ENCODE measurements around the gene NFKBIB.
"Not testable (repeated sequence)": the region's sequence is repeated elsewhere in the genome, so short reads cannot be mapped to it uniquely, and the experiment has no call there.

NFKBIB gene, protein sequence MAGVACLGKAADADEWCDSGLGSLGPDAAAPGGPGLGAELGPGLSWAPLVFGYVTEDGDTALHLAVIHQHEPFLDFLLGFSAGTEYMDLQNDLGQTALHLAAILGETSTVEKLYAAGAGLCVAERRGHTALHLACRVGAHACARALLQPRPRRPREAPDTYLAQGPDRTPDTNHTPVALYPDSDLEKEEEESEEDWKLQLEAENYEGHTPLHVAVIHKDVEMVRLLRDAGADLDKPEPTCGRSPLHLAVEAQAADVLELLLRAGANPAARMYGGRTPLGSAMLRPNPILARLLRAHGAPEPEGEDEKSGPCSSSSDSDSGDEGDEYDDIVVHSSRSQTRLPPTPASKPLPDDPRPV

DNA sequence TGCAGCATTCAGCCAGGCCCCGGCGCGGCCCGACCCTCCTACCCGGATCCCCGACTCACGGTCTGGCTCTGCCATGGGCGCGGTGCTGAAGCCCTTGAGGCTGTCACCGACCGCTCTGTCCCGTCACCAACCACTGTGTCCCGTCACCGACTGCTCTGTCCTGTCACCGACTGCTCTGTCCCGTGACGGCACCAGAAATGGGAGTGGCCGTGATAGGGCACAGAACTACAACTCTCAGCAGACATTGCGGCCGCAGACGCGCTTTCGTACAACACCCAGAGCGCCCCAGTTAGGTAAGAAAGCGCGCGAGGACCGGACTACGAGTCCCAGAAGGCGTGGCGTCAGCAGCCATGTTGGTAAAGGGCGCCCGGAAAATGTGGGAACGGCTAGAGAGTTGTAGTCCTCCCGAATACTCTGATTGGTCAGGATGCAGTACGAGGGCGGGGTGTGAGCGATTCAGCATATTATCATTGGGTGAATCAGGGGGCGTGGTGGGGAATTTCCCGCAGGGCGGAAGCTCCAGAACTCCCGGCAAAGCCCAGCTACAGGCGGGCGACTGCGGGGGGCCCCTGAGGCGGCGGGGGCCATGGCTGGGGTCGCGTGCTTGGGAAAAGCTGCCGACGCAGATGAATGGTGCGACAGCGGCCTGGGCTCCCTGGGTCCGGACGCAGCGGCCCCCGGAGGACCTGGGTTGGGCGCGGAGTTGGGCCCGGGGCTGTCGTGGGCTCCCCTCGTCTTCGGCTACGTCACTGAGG is at the start of gene NFKBIB, which contains the start of gene SIRT2:
Gene NFKBIB (plus strand): TSS at position 523 of the 755 bp plus-strand sequence. CDS start 64 bp downstream, at position 587.
Gene SIRT2 (minus strand): TSS at position 172 of the 755 bp plus-strand sequence. CDS start 97 bp downstream, at position 75.
- DNase-seq, result peak; percentile 99

DNA sequence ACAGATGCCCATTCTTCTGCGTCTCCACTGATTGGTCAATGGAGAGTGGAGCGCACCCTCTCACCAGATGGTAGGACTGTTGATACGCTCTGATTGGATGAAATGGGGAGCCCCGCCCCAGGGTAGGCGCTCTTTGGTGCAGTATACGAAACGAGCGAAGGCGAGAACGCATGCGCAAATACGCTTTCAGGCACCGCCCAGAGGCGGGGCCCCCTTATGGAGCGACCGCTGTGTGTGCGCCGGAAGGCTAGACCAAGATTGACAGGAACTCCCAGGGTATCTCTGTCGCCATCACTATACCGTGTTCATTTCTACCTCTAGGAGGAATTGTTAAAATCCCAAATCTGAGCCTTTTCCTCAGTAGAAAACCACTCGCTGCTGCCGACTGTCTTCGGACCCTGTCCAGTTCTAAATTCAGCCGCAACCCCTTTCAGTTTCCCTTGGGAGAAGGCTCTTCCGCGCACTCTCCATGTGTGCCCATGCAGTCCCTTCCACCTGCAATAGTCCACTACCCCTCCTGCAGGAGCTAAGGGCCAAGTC is 49.3 kb upstream of the NFKBIB start:
- DNase-seq, result peak; percentile 100

DNA sequence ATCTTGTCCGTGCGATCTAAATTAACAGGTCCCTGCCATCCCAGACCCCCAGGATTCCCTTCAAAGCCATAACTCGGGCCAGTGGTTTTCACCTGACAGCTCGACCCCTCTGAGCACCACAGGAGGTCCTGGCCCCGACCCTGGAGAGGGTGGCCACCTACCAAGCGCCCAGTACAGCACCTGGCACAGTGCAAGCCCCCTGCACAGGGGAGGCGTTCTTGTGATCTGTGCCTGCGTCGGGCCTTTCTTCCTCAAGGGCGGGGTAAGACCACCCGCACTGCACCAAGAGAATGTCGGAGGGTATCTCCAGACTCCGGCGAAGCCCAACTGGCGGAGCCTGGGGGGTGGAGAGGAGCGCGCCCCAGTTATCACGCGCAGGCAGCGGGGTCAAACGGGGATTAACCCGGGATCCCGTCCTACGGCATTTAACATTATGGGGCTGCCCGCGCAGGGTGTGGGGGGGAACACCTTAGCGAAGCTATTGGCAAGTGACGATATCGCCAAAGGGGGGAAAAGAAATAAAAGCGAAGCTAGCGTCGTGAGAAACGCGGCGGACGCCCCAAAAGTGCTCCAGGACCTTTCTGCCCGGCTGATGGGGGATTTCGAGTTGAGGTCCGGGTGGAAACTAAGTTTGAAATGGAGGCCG is 48.7 kb upstream of the NFKBIB start:
- DNase-seq, result no peak

DNA sequence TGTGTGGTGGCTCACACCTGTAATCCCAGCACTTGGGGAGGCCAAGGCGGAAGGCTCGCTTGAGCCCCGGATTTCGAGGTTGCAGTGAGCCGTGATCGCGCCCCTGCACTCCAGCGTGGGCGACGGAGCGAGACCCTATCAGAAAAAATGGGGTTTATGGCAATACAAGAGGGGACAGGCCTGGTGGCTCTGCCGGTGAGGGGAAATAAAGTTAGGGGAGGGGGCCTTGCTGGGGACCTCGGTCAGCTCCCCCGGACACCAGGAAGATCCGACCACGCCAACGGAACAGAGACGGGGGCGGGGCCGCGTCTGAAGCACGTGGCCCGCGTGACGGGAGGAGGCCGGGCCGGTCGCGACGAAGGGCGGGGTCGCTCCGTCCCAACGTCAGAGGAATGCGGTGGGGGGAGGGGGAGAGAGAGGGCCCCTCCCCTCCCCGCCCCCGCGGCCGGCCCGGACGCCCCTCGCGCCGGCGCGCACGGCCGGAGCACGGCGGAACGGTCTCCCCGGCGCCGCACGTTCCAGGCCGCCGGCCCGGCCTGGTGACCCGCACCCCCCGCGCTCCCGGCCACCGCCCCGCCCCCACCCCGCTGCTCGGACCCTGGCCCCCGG is 48.0 kb upstream of the NFKBIB start:
- peak; percentile 82 for DNase-seq

DNA sequence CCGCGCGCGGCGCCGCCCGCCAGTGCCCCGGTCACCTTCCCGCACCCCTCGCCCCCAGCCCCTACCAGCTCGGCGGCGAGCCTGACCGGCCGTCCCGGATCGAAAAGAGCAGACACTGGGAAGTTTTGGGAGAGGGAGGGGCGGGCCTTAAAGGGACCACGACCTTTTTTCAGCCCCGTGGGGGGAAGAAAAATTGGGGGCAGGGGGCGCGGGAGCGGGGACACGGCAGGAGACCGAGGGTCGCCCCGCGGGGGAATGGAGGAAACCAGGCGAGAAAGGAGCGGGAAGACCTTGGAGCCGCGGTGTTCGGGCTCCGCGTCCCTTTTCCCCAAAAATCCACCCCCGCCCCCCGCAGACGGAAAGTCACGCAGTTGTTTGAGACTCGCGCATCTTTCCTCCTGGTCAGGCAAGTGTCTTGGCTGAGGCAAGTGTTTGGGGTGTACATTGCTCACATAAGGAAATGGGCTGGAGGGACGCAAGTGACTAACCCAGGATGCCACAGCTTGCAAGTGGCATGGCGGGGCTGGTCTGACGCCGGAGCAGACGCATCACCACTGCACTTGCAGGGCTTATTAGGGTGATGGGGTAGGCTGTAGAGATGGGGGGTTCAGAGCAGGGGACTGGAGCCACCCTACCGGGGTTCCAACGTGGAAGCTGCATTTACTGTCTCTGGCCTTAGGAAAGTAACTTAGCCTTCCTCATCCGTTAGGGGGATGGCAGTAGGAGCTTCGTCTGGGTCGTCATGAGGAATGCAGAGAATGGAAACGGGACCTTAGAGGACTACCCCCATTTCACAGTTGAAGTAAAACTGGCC is 47.3 kb upstream of the NFKBIB start:
- no peak for DNase-seq

DNA sequence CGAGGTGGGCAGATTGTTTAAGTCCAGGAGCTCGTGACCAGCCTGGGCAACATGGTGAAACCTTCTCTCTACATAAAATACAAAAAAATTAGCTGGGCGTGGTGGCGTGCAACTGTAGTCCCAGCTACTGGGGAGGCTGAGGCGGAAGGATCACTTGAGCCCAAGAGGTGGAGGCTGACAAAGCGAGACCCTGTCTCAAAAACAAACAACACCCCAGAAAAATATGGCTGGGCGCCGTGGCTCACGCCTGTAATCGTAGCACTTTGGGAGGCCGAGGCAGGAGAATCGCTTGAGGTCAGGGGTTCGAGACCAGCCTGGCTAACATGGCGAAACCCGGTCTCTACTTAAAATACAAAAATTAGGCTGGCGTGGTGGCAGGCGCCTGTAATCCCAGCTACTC is 46.6 kb upstream of the NFKBIB start:
- no peak for DNase-seq

DNA sequence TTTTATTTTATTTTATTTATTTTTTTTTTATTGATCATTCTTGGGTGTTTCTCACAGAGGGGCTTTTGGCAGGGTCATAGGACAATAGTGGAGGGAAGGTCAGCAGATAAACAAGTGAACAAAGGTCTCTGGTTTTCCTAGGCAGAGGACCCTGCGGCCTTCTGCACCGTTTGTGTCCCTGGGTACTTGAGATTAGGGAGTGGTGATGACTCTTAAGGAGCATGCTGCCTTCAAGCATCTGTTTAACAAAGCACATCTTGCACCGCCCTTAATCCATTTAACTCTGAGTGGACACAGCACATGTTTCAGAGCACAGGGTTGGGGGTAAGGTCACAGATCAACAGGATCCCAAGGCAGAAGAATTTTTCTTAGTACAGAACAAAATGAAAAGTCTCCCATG is 44.8 kb upstream of the NFKBIB start:
- DNase-seq, result not testable (repeated sequence)

DNA sequence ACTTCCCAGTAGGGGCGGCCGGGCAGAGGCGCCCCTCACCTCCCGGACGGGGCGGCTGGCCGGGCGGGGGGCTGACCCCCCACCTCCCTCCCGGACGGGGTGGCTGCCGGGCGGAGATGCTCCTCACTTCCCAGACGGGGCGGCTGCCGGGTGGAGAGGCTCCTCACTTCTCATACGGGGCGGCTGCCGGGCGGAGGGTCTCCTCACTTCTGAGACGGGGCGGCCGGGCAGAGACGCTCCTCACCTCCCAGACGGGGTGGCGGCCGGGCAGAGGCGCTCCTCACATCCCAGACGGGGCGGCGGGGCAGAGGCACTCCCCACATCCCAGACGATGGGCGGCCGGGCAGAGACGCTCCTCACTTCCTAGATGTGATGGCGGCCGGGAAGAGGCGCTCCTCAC is 44.0 kb upstream of the NFKBIB start:
- not testable (repeated sequence) for DNase-seq

DNA sequence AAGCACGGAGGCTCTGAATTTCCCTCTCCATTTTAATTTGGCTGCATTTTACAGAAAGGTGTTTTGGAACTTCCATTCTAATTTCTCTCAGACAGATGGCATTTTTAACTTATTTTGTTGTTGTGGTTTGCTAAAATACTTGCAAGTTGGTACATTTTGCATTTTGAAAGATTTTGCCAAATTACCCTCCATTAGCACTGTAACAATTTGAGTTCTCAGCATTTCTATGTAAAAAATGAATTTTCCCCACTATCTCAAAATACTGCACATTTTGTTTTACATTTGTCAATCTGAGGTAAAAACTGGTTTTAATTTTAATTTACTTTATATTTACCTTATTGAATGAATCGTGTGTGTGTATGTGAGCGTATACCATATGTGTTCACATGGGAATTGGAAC is 43.0 kb upstream of the NFKBIB start:
- no peak for DNase-seq

DNA sequence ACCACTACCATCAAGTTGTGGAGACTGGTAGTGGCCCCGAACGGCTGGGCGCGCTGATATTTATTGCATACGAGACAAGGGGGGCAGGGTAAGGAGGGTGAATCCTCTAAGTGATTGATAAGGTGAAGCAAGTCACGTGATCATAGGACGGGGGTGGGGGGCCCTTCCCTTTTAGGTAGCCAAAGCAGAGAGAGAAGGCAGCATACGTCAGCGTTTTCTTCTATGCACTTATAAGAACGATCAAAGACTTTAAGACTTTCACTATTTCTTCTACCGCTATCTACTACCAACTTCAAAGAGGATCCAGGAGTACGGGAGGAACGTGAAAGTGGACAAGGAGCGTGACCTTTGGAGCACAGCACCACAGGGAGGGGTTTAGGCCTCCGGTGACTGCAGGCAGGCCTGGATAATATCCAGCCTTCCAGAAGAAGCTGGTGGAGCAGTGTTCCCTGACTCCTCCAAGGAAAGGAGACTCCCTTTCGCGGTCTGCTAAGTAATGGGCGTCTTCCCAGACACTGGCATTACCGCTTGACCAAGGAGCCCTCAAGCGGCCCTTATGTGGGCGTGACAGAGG is 40.1 kb upstream of the NFKBIB start:
- DNase-seq, result not testable (repeated sequence)

DNA sequence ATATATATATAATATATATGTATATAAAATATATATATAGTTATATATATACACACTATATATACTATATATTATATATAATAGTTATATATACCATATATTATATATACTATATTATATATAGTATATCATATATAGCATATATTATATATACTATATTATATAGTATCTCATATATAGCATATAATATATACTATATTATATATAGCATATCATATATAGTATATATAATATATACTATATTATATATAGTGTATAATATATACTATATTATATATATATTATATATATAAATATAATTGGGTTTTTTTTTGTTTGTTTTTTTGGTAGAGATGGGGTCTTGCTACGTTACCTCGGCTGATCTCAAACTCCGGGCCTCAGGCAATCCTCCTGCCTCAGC is 38.4 kb upstream of the NFKBIB start:
- no peak for DNase-seq

DNA sequence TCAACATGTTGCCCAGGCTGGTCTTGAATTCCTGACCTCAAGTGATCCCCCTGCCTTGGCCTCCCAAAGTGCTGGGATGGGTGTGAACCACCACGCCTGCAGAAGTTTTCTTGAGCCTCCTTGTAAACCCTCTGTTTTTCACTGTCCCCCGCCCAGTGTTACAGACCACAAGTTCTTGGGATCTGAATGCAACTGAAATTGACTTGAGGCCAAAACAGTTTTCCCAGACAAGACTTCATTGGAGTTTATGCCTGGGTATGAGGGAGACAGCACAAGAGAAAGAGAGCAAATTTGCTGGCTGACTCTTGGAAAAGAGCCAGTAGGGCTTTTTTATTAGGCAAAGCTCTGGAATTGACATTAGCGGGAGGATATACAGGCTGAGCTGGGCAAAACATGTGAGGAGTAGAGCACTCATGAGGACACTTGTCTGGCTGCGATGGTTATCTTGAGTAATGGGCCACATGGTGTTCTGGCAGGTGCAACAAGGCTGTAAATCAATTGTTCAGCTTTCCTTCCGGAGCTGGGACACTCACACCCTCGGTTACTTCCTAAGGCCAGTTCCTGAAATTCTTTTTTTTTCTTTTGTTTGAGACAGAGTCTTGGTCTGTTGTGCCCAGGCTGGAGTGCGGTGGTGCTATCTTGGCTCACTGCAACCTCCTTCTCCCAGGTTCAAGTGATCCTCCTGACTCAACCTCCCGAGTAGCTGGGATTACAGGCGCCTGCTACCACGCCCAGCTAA is 37.3 kb upstream of the NFKBIB start:
- DNase-seq, result no peak

DNA sequence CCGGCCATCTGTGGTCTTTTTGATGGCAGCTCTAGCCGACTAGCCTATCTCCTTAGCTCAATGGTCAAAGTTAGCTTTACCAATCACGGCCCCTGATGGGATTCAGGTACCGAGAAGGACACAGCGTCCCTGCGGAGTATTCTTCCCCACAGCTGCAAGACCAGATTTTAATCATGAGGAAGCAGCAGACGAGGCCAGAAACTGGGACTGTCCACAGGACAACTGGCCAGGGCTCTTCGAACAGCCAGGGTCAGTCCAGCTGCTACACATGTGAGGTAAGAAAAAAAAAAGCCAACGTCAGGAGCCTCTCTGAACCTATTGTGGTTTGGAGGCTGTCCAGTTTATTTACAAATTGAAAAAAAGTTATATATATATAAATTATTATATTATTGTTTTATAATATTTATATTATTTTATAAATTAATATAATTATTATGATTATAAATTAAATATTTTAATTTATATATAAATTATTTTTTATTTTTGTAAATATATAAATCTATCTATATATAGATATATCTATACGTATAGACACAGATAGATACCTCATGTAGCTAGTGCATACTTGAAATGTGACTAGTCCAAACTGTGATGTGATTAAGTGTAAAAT is 32.5 kb upstream of the NFKBIB start:
- no peak for DNase-seq

DNA sequence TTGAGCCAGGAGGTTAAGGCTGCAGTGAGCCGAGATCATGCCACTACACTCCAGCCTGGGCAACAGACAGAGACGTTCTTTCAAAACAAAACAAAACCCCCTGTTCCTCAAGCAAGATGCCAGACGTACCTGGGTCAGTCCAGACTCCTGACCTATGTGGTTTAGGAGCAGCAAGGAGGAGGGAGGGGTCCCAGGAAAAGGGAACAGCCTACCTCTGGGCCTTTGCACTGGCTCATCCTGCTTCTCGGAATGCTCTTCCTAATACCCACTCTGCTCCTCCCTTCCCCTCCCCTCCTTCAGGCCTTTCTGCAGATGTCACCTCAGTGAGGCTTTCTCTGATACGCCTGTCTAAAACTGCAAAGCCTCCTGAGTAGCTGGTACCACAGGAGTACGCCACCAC is 31.2 kb upstream of the NFKBIB start:
- DNase-seq, result no peak

DNA sequence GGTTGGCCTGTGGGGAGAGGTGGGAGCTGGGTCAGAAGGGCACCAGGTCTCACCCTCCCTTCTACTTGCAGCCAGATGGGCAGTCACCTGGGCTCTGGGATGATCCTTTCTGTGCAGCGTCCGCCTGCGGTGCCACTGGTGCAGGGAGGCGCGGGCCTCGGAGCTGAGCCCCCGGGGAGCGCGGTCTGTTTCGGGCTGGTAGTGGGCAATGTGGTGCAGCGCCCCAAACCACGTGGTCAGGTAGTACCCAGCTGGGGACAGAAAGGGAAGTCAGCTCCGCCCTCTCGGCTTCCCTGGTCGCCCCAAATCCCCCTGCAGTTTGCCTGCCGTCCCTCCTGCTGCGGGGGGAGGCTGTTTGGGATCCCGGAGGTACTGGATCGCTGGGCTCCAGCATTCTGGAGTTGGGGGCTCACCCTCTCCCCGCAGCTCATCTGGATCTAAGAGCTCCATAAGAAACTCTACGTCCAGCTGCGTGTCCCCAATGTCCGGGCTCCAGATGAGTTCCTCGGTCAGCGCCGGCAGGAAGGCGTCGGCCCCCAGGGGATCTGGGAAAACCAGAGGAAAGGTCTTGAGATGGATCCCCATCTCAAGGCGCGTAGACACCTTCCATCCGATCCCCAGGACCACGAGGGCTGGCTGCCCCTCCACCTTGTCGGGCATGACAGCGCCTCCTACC is 30.5 kb upstream of the NFKBIB start:
- no peak for DNase-seq

DNA sequence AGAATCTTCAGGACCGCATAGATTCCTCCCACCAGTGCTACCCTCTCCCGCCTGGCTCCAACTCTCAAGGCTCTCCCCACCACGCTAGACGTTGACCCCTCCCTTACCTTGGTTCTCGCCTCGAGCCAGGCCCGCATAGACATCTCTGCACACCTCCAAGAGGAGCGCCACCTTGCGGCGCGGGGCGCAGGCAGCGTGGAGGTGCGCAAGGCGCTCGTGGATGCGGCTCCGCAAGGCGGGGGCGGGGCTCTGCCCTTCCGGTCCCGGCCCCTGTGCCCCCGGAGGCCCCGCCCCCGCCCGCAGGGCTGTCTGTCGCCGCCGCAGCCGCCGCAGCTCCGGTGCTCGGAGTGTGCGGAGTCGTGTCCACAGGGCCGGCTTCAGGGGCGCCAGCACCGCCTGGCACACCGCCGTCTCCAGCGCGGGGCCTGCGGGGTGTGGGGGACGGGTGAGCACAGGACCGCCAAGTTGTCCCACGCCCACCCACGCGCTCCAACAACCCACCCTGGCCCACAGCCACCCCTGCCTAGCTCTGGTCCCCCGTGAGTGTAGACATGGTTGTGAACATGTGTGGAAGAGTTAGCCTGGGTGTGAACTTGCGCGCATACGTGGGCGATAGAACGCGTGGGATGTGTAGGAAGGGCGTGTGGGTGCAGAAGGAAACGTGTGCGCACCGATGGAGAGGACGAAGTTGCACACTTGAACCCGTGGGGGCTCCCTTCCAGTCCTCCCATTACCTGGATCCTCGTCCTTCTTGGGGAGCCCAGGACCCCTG is 29.7 kb upstream of the NFKBIB start:
- no peak for DNase-seq

DNA sequence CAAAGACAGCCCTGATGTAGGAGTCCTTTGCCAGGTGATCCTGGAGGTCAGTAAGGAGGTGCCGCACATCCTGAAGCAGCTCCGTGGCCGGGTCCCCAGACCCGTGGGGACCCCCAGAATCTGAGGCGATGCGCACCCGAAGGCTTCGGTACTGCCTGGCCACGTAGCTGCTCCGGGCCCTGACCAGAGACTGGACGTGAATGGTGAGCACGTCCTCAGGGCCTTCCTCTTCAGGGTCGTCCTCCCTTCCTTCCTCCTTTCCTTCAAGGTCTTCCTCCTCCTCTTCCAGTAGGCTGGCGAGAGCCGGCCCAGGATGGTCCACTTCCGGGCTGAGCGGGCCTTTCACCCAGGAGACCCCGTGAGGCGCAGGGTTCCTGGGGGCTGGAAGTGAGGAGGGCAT is 29.2 kb upstream of the NFKBIB start:
- DNase-seq, result no peak

DNA sequence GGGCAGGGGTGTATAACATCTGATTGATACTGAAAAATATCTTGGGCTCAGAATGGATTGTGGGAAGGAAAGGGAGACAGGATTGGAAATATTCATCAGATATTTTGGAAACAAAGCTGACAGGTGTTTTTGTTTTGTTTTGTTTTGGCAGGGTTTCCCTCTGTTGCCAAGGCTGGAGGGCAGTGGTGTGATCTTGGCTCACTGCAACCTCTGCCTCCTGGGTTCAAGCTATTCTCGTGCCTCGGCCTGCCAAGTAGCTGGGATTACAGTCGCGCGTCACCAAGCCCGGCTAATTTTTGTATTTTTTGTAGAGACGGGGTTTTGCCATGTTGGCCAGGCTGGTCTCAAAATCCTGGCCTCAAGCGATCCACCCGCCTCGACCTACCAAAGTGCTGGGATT is 26.4 kb upstream of the NFKBIB start:
- DNase-seq, result not testable (repeated sequence)
